ENCODE measurements around the gene LRBA. TPM values are rescaled to one million over a fixed set of nuclear protein-coding genes. Genes with fewer than 3 reads are reported as not detected.

LRBA gene
- total RNA-seq, 2 donors from 2014 or later: 50.1 to 59.9 TPM

DNA sequence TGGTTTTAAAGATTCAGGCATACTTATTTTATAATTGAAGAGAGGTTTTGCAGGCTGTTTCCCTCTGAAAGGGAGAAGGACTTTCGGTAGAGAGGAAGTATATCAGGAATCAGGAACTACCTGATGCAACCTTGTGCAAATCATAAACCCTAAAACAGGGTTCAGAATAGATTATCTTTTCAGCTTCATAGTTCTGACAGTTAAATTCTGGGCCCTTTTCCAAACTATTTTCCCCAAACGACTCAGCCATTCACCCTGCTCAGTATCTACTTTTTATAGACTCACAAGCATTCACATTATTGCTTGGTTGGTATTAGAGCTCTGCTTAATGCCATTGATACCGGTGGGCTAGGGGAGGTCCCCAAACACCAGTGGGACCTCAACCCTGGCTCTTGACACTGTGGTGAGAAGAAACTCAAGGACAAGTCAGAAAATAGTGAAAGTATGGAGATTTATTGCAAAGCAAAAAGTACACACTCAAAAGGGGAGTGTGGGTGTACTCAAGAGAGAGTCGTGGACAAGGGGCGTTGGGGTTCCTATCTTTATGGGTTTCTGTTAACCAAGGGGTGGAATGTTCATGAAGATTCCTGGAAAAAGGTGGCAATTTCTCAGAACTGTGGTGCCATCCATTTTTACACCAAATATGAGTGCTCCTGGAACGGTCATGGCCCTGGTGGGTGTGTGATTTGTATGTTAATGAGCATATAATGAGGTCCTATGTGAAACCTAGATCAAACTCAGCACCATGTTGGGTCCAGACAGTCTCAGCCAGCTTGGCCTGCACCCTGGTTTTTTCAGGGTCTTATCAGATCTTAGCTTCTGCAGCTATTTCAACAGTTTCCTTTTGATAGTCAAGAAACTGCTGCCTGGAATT lies 698.5 kb downstream of the LRBA start:
- Histone ChIP-seq H3K36me3 (replicated peaks in 1 of 2; ENCODE audit: insufficient read depth in 1 of 2, low read depth in 2 of 2) (no peaks in the 10 kb centered on the region), H3K27me3 (no peaks in the 10 kb centered on the region), H3K9me3 (no peaks in the 10 kb centered on the region), H3K27ac (no peak overlapping the region), H3K4me3 (no peak overlapping the region), H3K4me1 (no peaks in the 10 kb centered on the region)
- TF ChIP-seq, protein P1, sequence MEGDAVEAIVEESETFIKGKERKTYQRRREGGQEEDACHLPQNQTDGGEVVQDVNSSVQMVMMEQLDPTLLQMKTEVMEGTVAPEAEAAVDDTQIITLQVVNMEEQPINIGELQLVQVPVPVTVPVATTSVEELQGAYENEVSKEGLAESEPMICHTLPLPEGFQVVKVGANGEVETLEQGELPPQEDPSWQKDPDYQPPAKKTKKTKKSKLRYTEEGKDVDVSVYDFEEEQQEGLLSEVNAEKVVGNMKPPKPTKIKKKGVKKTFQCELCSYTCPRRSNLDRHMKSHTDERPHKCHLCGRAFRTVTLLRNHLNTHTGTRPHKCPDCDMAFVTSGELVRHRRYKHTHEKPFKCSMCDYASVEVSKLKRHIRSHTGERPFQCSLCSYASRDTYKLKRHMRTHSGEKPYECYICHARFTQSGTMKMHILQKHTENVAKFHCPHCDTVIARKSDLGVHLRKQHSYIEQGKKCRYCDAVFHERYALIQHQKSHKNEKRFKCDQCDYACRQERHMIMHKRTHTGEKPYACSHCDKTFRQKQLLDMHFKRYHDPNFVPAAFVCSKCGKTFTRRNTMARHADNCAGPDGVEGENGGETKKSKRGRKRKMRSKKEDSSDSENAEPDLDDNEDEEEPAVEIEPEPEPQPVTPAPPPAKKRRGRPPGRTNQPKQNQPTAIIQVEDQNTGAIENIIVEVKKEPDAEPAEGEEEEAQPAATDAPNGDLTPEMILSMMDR (IDR thresholded peaks at IDR 0.05): no peak
- no peak for TF ChIP-seq POLR2A (IDR thresholded peaks at IDR 0.05)
- no peak for ATAC-seq
- DNase-seq: no peak
- 65% methylated on average over 6 of the region's 6 CpGs for WGBS, 2 donors
- intact Hi-C loops (cut with DNase I): no loop called here

DNA sequence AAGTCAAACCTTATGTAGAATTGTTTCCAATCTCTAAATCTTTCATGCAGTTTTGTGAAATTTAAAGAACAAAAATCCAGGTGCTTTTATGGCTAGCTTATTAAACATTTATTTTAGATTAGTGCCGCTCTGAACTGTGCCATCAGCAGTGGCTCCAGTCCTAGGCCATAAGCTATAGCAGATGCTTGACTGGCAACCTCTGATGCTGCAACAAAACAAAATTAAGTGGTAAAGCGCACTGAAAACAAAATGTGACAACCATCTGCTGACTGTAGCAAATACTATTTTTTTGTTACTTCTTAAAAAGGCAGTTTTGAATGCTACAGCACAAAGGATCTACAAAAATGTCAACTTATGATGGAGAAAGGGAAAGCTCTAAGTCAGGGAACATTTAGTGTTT lies 699.4 kb downstream of the LRBA start:
- no peak overlapping the region for H3K4me3 ChIP-seq
- DNase-seq (no peak), ATAC-seq (no peak)
- no peaks in the 10 kb centered on the region for H3K36me3 ChIP-seq (replicated peaks in 1 of 2; ENCODE audit: insufficient read depth in 1 of 2, low read depth in 2 of 2)
- 69 to 80% methylated on average over 2 of the region's 2 CpGs for WGBS, 2 donors
- intact Hi-C loops (cut with DNase I): no loop called here
- no peaks in the 10 kb centered on the region for H3K27me3 ChIP-seq
- H3K27ac ChIP-seq: peak overlapping the region in 1 of 4 donors; percentile 26
- no peaks in the 10 kb centered on the region for H3K9me3 ChIP-seq
- no peaks in the 10 kb centered on the region for H3K4me1 ChIP-seq
- no peak for TF ChIP-seq POLR2A (IDR thresholded peaks at IDR 0.05)
- TF ChIP-seq, protein P1 (IDR thresholded peaks at IDR 0.05): no peak

DNA sequence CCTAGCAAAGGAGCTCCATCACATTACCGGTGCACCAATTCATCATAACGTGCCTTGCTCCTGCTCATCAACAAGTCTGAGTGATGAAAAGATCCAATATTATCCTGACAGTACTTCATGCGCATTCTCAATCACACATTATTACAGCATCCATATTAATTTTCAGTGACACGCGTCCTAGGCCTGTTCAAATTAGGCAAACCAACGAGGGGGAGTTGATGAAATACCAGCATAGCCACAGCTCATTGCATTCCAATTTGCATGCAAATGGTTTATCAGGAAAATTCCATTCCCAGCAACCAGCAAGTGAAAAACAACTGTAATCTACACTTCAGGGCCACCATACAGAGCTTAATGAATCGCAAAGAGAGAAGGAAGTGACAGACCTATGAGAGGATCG lies 699.9 kb downstream of the LRBA start:
- DNase-seq: no peak
- H3K27me3 ChIP-seq: no peaks in the 10 kb centered on the region
- no peak for TF ChIP-seq POLR2A (IDR thresholded peaks at IDR 0.05)
- TF ChIP-seq, protein P1 (IDR thresholded peaks at IDR 0.05): no peak
- no peaks in the 10 kb centered on the region for H3K36me3 ChIP-seq (replicated peaks in 1 of 2; ENCODE audit: insufficient read depth in 1 of 2, low read depth in 2 of 2)
- intact Hi-C loops (cut with DNase I): no loop called here
- ATAC-seq: no peak
- 60 to 72% methylated on average over 8 of the region's 8 CpGs for WGBS, 2 donors
- peak overlapping the region in 1 of 4 donors; percentile 26 for H3K27ac ChIP-seq
- H3K9me3 ChIP-seq: no peaks in the 10 kb centered on the region
- H3K4me3 ChIP-seq: no peak overlapping the region
- H3K4me1 ChIP-seq: no peaks in the 10 kb centered on the region

DNA sequence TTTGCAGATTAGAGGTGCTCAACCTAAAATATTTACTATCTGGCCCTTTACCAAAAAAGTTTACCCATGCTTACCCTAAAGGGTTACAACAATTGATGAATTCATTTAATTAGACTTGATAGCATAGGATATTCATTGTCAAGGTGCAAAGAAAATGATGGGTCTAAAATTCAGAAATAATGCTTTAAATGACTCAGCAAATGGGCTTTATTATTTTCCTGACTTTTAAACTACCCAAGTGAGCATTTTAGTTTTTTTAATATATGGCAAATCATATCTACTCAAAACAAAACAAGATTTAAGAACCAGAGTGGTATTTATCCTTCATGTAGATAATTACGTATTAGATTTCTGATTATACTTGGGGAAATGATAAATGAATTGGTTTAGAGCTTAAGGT lies 701.1 kb downstream of the LRBA start:
- ATAC-seq (no peak), DNase-seq (no peak)
- TF ChIP-seq, protein P1 (IDR thresholded peaks at IDR 0.05): no peak
- no peak for TF ChIP-seq POLR2A (IDR thresholded peaks at IDR 0.05)
- Histone ChIP-seq H3K4me1 (no peaks in the 10 kb centered on the region), H3K36me3 (replicated peaks in 1 of 2; ENCODE audit: insufficient read depth in 1 of 2, low read depth in 2 of 2) (no peaks in the 10 kb centered on the region), H3K27ac (no peak overlapping the region), H3K9me3 (no peaks in the 10 kb centered on the region), H3K4me3 (no peak overlapping the region), H3K27me3 (no peaks in the 10 kb centered on the region)
- WGBS, 2 donors: 69 to 78% methylated on average over 1 of the region's 1 CpG
- intact Hi-C loops (cut with DNase I): no loop called here

All from body of pancreas (tissue), 4 donors.